Endodermal cell (in vitro differentiated cells): Measurements from ENCODE around the gene GCH1. TPM values are rescaled to one million over a fixed set of nuclear protein-coding genes. Genes with fewer than 3 reads are reported as not detected.
"Not testable (repeated sequence)": the region's sequence is repeated elsewhere in the genome, so short reads cannot be mapped to it uniquely, and the experiment has no call there.

Experiments
- DNase-seq: peaks from one replicate; pipeline ENCODE4 v3.0.0-alpha.2; 2017
- H3K27ac ChIP-seq: 2 replicates; pipeline ENCODE4 v1.5.1; 2013; ENCODE audit warnings: mild to moderate bottlenecking, low read depth, low read length, moderate library complexity
- H3K27me3 ChIP-seq: 2 replicates; pipeline ENCODE4 v1.6.1; 2013; ENCODE audit warnings: mild to moderate bottlenecking, low read length, moderate library complexity; ENCODE audit not compliant: insufficient read depth, control insufficient read depth, poor library complexity, severe bottlenecking
- H3K36me3 ChIP-seq: 2 replicates; pipeline ENCODE4 v1.7.0; 2013; ENCODE audit warnings: mild to moderate bottlenecking, low read length, moderate library complexity; ENCODE audit not compliant: control insufficient read depth, insufficient read depth
- H3K4me1 ChIP-seq: one replicate; pipeline ENCODE4 v1.7.0; 2013; ENCODE audit warnings: low read length; ENCODE audit not compliant: control insufficient read depth, insufficient read depth
- H3K4me3 ChIP-seq: 2 replicates; pipeline ENCODE4 v1.5.1; 2013; ENCODE audit warnings: mild to moderate bottlenecking, low read length, moderate library complexity
- H3K9ac ChIP-seq: 2 replicates; pipeline ENCODE4 v1.6.1; 2013; ENCODE audit warnings: mild to moderate bottlenecking, low read length, moderate library complexity; ENCODE audit not compliant: poor library complexity, severe bottlenecking; ENCODE audit errors: extremely low read depth
- H3K9me3 ChIP-seq: 2 replicates; pipeline ENCODE4 v1.6.1; 2013; ENCODE audit warnings: mild to moderate bottlenecking, low read length, moderate library complexity; ENCODE audit not compliant: control insufficient read depth
- H3K27ac Mint-ChIP-seq: 2 replicates; pipeline ENCODE4 v1.8.0; 2020; ENCODE audit warnings: mixed read lengths
- H3K27me3 Mint-ChIP-seq: 2 replicates; pipeline ENCODE4 v1.8.0; 2021; ENCODE audit warnings: mild to moderate bottlenecking, mixed read lengths; ENCODE audit not compliant: insufficient read depth
- H3K36me3 Mint-ChIP-seq: 2 replicates; pipeline ENCODE4 v1.8.0; 2020; ENCODE audit warnings: low read depth, mixed read lengths
- H3K4me1 Mint-ChIP-seq: 2 replicates; pipeline ENCODE4 v1.8.0; 2020; ENCODE audit warnings: mixed read lengths
- H3K4me3 Mint-ChIP-seq: 2 replicates; pipeline ENCODE4 v1.8.0; 2020; ENCODE audit warnings: mild to moderate bottlenecking, moderate library complexity, mixed read lengths
- H3K9me3 Mint-ChIP-seq: 2 replicates; pipeline ENCODE4 v1.8.0; 2020; ENCODE audit warnings: mild to moderate bottlenecking, mixed read lengths
- WGBS, 2 experiments: methylation state at CpG; one replicate each; pipeline versions ENCODE4 v1.1.5 to v1.1.7; 2013; ENCODE audit warnings: missing lambda C conversion rate in 2 of 2, mixed read lengths in 1 of 2; ENCODE audit not compliant: insufficient coverage in 1 of 2, insufficient read length in 1 of 2; 5-methylcytosine and 5-hydroxymethylcytosine counted together
- total RNA-seq, 2 donors: library from RNA; stranded (reverse); fragmentation: NEBNext Ultra II Directional in 1 of 2; extraction: Animal tissue kit (Norgen Biotek cat#: 25700) in 1 of 2; gene quantifications; 2 replicates in 1 of 2; 3 replicates in 1 of 2; pipeline ENCODE4 v1.2.1, GENCODE V29; 2021
- TF ChIP-seq, protein P1 (sequence below): fragments of 200-600 bp; sonication (generic); conservative IDR thresholded peaks from 2 replicates; pipeline ENCODE4 v1.5.0; 2021; ENCODE audit warnings: antibody characterized with exemption, mild to moderate bottlenecking

GCH1 gene
- total RNA-seq, 2 donors from 2014 or later, result 18.3 to 18.7 TPM

DNA sequence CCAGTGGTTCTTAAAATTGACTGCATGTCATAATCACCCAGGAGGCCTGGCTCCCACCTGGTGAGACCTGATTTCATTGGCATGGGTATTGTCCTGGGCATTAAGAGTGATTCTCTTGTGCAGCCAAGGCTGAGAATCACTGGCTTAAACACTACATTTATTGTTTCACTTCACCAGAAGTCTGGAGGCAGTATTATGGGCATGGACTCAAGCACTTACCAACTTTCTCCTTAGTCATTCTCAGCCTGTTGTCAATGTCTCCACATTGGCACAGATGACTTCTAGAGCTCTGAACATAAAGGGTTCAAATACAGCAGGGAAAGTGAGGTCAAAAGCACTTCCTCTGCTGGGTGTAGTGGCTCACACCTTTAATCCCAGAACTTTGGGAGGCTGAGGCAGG is 25.6 kb upstream of the GCH1 start:
- Histone ChIP-seq H3K9me3 (no peaks in the 10 kb centered on the region), H3K27me3 (no peaks in the 10 kb centered on the region), H3K36me3 (no peaks in the 10 kb centered on the region), H3K4me1 (no peaks in the 10 kb centered on the region), H3K9ac (no peak overlapping the region), H3K27ac (no peak overlapping the region), H3K4me3 (no peak overlapping the region)
- H3K4me1 Mint-ChIP-seq, result no peaks in the 10 kb centered on the region
- H3K27me3 Mint-ChIP-seq, result no peaks in the 10 kb centered on the region
- DNase-seq, result no peak
- H3K27ac Mint-ChIP-seq, result no peak overlapping the region
- TF ChIP-seq, protein P1, sequence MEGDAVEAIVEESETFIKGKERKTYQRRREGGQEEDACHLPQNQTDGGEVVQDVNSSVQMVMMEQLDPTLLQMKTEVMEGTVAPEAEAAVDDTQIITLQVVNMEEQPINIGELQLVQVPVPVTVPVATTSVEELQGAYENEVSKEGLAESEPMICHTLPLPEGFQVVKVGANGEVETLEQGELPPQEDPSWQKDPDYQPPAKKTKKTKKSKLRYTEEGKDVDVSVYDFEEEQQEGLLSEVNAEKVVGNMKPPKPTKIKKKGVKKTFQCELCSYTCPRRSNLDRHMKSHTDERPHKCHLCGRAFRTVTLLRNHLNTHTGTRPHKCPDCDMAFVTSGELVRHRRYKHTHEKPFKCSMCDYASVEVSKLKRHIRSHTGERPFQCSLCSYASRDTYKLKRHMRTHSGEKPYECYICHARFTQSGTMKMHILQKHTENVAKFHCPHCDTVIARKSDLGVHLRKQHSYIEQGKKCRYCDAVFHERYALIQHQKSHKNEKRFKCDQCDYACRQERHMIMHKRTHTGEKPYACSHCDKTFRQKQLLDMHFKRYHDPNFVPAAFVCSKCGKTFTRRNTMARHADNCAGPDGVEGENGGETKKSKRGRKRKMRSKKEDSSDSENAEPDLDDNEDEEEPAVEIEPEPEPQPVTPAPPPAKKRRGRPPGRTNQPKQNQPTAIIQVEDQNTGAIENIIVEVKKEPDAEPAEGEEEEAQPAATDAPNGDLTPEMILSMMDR, result no peak
- no peak overlapping the region for H3K4me3 Mint-ChIP-seq
- H3K36me3 Mint-ChIP-seq, result no peaks in the 10 kb centered on the region
- H3K9me3 Mint-ChIP-seq, result no peaks in the 10 kb centered on the region

DNA sequence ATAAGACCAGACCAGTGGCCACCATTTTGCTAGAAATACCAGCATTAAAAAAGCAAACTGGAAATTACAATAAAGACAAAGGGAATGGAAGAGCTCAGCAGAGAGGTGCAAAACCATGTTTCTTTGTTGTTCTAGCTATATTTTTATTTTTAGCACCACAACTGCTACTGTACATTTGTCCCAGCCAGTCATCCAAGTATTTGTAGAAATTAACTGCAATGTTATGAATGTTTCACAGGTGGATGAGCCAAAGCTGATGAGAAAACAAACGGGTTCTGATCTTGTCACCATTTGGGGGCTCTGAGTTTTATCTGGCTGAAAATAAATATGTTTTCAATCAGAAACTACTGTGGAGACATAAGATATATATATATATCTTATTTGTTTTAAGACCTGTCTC is 24.9 kb upstream of the GCH1 start:
- no peaks in the 10 kb centered on the region for H3K36me3 ChIP-seq
- DNase-seq, result no peak
- H3K27ac ChIP-seq, result no peak overlapping the region
- Mint-ChIP-seq H3K27me3 (no peaks in the 10 kb centered on the region), H3K4me3 (no peak overlapping the region), H3K9me3 (no peaks in the 10 kb centered on the region), H3K27ac (no peak overlapping the region), H3K36me3 (no peaks in the 10 kb centered on the region), H3K4me1 (no peaks in the 10 kb centered on the region)
- no peaks in the 10 kb centered on the region for H3K4me1 ChIP-seq
- H3K4me3 ChIP-seq, result no peak overlapping the region
- TF ChIP-seq, protein P1, result no peak
- no peaks in the 10 kb centered on the region for H3K9me3 ChIP-seq
- no peaks in the 10 kb centered on the region for H3K27me3 ChIP-seq
- 89% methylated on average over 1 of the region's 1 CpG; no CpG with 5 or more reads in 1 of the 2 experiments for WGBS, 2 experiments
- H3K9ac ChIP-seq, result no peak overlapping the region

DNA sequence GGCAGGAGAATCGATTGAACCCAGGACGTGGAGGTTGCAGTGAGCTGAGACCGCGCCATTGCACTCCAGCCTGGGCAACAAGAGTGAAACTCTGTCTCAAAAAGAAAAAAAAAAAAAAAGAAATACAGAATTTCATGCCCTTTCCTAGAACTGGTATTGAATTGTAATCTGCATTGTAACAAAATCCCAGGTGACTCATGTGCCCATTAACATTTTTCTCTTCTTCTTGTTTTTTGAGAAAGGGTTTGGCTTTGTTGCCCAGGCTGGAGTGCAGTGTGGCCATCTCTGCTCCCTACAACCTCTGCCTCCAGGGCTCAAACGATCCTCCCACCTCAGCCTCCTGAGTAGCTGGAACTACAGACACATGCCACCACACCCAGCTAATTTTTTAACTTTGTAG is 23.9 kb upstream of the GCH1 start:
- not testable (repeated sequence) for H3K4me1 Mint-ChIP-seq, H3K4me3 ChIP-seq, H3K4me3 Mint-ChIP-seq, H3K36me3 ChIP-seq, H3K9me3 ChIP-seq, H3K27me3 Mint-ChIP-seq, H3K36me3 Mint-ChIP-seq, H3K27ac ChIP-seq, H3K9me3 Mint-ChIP-seq, H3K27me3 ChIP-seq, DNase-seq, H3K9ac ChIP-seq, H3K4me1 ChIP-seq, H3K27ac Mint-ChIP-seq
- 93 to 95% methylated on average over 5 of the region's 5 CpGs for WGBS, 2 experiments

DNA sequence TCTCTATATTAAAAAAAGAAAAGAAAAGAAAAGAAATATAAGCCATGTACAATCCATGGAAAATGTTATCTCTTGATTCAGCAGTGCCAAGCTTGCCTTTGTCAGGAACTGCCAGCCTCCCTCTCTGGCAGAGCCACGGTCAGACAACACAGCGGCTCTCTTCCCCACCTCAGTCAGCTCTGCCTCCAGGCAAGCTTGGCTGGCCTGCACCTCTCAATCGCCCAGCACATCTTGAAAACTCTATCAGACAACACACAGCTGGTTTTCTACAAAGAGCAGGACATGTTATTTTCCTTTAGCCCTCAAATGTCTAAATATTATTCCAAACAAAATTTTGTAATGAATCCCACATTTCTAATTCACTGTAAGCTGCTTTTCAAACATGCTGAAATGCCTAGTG is 20.0 kb upstream of the GCH1 start:
- no peaks in the 10 kb centered on the region for H3K9me3 Mint-ChIP-seq
- no peaks in the 10 kb centered on the region for H3K27me3 Mint-ChIP-seq
- Histone ChIP-seq H3K36me3 (no peaks in the 10 kb centered on the region), H3K27me3 (no peaks in the 10 kb centered on the region), H3K4me3 (no peak overlapping the region), H3K27ac (no peak overlapping the region), H3K9ac (no peak overlapping the region), H3K4me1 (no peaks in the 10 kb centered on the region), H3K9me3 (no peaks in the 10 kb centered on the region)
- 88 to 100% methylated on average over 2 to 3 of the region's 3 CpGs for WGBS, 2 experiments
- TF ChIP-seq, protein P1, result no peak
- H3K27ac Mint-ChIP-seq, result no peak overlapping the region
- H3K36me3 Mint-ChIP-seq, result no peaks in the 10 kb centered on the region
- no peaks in the 10 kb centered on the region for H3K4me1 Mint-ChIP-seq
- no peak for DNase-seq
- no peak overlapping the region for H3K4me3 Mint-ChIP-seq
